NCI-H2171 (cell line): ENCODE results near the gene MGMT.

Experiments used
- DNase-seq: peaks from one replicate; lab custom pipeline; 2025; lab: John Stamatoyannopoulos, UW

MGMT gene

DNA sequence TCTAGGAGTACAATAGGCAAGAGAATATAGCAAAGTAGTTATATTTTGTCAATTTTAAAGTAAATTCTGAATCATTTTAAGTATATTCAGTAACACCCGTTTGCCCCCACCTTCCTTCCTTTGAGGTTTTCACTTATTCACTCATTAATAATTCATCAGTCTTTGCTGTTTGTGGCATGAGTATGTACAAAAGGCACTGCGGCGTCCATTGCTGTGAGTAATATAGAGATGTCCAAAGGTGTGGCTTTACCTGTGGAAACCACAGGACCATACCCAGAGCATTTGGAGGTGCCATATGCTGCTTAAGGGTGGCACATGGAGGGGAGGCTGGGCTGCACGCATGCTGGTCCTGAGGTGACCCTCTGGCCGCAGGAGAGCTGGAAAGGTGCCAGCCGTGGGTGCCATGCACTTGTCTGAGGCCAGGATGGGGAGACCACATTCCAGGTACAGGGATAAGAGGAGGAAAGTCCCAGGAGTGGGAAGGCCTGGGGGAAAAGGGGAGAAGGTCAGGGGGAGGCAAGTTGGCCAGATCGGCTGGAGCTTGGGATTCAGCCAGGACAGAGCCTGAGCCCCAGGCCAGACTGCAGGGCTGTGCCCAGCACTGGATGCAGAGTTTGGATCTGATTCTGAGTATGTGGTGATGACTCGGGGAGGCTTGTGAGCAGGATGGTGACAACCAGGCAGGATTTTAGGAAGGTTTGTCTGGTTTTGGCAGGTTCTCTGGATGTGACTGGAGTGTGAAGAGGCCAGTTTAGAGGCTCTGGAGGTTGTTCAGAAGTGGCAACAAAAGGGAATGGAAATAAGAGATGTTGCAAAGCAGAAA, 223.4 kb downstream of the MGMT start:
- DNase-seq = no peak

DNA sequence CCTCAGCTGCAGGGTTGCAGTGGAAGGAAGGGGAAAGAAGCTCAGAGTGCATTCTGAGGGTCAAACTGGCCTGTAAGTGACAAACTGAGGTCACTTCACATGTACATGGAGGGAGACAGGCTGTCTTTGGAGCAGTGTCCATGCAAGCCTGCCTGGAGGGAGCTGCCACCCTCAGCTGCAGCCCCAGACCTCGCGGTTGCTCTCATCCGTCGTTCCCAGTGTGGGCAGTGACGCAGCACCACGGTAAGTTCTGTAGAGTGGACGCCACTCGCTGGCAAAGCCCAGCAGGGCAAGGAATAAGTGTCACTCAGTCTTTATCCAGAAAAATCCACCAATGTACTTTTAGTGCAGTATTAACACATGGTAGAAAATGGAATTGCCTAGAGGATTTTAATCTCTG, 225.7 kb downstream of the MGMT start:
- no peak for DNase-seq

DNA sequence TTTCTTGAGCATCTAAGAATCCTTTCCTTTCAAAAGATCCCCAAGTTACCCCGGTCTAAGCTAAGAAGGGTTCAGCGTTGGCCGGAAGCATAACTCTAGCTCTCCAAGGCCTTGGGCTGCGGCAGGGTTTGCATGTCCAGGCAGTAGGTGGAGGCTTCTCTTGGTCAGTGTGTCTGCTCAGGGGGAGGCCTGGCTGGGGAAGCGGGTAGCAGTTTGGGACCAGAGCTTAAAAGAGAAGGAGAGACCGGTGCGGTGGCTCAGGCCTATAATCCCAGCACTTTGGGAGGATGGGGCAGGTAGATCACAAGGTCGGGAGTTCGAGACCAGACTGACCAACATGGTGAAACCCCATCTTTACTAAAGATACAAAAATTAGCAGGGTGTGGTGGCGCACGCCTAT, 226.3 kb downstream of the MGMT start:
- no peak for DNase-seq

DNA sequence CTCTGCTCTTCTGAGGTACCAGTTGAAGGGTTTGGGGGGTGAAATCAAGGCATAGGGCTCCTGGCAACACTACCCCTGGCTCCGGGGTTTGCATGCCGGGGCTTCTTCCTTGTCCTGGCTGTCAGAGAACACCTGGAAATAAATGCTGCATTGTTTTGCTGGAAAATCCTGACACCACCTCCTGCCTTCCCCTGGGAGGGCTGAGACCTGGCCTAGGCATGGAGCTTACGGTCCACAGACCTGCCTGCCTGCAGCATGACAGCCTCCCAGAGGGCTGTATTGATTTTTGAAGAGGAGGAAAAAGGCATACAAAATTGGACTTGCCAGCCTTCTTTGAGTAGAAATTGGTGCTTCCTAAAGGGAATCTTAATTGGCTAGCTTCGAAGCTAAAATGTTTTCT, 227.1 kb downstream of the MGMT start:
- no peak for DNase-seq

DNA sequence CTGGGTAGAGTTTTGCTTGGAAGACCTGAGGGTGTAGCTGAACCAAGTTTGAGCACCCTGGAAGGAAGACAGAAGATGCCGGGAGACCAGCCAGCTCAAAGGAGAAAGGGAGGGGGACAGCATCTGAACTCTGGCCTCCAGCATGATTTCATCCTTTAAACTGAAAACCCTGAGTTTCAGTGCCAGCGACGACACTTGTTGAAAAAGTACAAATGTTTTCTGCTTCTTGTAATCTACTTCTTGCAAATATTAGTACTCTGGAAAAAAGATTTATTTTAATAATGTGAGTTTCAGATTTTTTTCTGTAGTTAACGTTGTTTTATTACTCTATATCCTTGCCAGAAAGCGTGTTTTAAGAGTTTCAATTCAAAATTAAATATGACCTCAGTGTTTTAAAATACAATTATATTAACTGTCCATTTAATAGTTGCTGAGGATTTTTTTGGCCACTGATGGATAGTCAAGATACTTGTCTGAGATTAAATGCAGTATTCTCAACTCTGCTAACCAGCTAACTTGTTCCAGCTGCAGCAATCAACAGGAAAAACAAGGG, 227.7 kb downstream of the MGMT start:
- no peak for DNase-seq

GRCh38 chr10:129695671-129696070, 228.6 kb downstream of the MGMT start:
- DNase-seq = no peak

GRCh38 chr10:129696636-129697035, 229.6 kb downstream of the MGMT start:
- DNase-seq = no peak

DNA sequence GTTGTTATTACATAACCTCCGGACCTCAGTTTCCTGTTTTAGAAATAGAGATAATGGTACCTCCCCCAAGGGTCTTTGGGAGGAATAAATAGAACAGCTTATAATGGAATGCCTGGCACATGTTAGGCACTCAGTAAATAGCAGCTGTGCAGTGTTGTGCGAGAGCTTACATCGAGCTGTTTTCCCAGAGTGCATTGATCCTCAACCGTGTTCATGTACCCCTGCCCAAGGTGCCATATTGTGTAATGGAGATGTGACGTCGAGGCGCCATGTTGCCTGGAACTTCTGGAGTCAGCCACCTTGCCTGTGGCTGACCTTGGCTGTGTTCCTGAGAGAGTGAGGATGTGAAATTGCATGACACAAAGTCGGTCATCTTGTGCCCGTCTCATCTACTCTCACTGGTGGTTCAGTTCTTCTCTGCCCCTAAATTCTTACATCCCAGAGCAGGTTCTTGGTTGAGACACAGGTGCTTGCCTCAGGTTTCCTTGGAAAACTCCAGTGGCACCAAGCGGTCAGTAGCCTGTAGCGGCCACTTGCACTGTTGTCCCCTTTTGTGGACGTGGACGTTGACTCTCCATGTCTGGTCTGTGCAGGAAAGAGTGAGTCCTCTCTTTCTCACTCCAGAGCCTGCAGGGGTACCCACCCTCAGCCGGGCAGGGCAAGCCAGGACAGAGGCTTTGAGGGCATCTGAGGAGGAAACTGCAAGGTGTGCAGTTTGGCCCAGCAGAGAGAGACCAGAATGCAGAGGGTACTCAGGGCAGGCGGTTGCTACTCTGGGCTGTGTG, 230.6 kb downstream of the MGMT start:
- DNase-seq = no peak

- no peak for DNase-seq
These were observed 232.8 kb downstream of the MGMT start for GRCh38 chr10:129699722-129700340.

DNA sequence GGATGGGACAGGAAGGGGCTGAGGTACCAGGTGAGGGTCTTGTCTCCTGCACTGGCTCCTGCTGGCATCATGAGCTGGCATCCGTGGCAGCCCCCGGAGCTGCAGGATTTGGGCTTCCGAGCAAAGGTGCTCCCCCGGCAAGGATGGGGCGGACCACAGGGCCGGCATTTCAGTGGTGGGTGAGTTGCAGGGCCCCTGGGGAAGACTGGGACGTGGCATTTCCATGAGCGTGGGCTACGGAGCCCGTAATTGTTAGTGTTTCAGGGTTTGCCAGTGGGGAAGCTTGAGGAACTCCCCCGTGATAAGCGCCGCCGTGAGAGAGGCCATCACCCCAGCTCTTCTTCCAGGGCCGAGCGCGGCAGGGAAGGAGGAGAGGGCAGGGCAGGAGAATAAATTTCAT, 235.6 kb downstream of the MGMT start:
- no peak for DNase-seq

DNA sequence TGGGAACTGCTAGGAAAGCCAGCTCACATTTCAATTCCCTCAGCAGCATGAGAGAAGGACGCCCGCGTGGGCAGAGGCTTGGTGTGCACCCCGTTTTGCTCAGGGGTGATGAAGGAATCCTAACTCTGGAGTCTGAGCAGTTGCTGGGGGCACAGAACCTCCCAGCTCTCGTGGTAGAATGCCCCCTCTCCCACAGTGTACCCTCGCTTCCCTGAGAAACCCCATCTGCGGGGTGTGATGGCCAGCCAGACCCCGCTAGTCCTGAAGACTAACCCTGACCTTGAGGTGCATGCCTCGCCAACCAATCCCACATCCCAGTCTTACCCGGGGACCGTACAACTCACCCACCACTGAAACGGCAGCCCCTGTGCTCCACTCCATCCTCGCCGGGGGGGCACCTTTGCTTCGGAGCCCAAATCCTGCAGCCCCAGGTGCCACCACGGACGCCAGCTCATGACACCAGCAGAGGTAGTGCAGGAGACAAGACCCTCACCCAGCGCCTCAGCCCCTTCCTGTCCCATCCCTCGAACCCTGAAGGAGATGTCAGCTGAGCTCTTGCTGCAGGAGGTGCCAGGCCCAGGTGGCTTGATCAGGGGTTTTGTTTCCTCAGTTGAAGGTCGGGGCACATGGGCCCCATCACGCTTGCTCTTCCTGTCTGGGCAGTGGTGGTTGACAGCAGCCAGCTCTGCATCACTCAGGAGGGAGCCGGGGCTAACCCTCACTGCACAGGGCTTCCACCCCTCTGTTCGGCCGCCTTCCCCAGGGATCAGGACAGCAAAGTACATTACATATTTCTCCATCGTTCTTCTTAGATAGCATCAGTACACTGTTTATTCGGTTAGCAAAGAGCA, 236.5 kb downstream of the MGMT start:
- no peak for DNase-seq

GRCh38 chr10:129704225-129704624, 237.2 kb downstream of the MGMT start:
- DNase-seq = no peak

DNA sequence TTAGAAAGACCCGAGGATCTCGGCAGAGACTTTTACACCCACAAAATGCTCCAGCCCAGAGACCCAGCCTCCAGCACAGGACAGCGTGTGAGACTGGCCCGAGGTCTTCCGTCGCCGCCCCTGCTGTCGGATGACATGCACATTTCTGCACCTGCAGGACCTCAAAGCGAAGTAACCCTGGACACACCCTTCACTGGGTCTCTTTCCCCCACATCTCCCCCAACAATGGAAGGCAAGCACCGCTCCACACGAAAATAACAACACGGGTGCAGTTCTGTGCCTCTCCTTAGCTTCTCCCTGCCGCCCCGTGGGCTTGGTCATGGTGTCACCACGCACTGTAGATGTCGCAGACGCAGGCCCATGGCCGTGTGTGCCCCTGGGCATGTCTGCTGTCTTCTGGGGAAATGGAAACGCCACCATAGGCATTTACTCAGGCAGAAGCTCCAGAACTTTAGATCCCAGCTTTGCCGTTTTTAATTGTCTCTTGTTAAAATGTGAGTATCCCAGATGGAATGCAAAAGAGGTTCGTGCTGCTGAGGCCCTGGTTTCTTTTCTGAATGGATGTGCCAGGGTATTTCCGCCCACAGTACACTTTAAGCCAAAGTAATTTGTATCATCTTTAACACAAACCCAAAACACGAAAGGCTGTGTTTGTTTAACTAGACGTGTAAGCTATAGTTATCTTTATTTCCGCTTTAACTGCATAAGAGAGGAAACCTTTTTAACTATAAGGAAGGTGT, 237.9 kb downstream of the MGMT start:
- no peak for DNase-seq

- no peak for DNase-seq
These were observed 238.6 kb downstream of the MGMT start for GRCh38 chr10:129705676-129706075.

- no peak for DNase-seq
These were observed 239.0 kb downstream of the MGMT start for GRCh38 chr10:129706081-129706480.

DNA sequence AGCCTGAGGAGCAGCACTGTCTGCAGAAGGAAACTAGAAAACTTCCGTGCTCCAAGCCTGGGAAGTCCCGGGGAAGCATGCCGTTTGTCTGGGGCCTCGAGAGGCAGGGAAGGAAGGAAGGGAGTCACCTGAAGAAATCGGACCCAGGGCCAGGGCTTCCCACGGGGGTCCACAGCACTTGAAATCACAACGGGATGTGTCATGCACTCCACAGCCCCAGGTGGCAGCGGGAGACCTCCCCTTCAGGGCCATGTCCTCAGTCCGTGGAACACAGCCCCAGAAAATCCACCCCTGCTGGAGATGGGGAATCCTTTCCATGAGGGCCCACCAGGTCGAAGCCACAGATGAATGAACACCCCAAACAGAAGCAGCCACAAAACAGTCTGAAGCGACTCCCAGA, 239.5 kb downstream of the MGMT start:
- no peak for DNase-seq

- no peak for DNase-seq
These were observed 240.7 kb downstream of the MGMT start for GRCh38 chr10:129707406-129708388.

DNA sequence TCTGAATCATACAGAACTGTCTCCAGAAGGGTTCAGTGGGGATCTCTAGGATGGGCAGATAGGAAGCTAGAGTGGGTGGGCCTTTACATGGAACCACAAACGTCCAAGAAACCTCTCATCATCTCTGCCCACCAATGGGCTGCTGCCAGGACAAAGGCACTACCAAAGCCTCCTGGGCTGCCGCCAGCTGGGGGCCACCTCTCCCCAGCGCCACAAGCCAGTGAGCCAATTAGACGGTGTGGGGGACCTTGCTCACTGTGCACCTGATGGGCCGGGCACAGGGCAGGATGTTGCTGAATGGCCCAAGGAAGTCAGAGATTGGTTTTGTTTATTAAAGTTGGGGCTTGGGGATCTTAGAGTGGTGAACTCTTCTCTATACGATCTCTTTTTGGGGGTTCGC, 242.1 kb downstream of the MGMT start:
- no peak for DNase-seq

DNA sequence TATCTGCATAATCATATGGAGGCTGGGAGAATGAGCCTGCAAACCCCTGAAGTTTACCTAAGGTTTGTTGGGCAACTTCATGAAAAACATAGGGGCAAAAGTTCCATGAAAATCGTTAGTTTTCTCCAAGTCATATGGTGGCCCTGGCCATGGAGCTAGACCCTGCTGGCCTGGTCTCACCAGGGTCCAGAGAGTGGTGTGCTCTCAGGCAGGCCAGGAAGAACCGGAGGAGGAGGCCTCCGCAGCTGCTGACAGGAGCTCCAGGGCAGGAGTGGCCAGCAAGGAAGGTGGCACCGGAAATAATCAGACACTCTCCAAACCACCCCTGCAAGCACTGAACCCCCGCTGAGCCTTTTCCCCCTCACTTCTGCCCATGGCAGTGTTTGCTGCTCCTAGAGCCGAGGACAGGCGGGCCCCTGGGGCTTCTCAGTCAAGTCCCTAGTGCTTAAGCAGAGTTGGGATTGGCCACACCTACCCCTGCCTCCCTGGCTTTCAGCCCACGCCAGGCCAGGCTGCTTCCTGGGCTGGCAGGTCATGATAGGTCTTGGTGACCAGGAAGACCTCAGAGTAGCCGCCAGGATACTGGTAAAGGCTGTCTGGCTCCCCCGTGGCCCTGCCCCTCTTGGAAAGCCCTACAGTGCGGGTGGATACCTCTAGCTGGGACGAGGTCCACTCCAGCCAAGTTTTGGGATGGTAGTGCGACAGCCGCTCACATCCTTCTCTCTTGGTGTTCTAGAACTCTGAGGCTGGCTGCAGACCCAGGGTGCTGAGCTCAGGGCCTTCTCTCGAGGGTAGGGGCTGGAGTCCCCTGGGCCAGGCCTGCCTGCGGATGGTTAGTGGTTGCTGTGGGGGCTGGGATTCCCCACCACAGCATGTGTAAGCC, 242.8 kb downstream of the MGMT start:
- DNase-seq = no peak
